Endothelial cell of umbilical vein (primary cell): Measurements from ENCODE around the gene MYBBP1A. TPM values are rescaled to one million over a fixed set of nuclear protein-coding genes. Genes with fewer than 3 reads are reported as not detected.

Experiments used
- BruUV-seq: library from RNA; stranded (reverse); fragments of 400-500 nt; replicated peaks from 2 replicates; lab custom pipeline; 2021; lab: Mats Ljungman, UMichigan
- CTCF ChIA-PET: fragments of 300-600, 350-600 bp; sonication (Branson Sonifier 250); formaldehyde crosslinking; loops from one replicate; lab custom pipeline; 2021; ENCODE audit warnings: antibody characterized with exemption, inconsistent platforms; lab: Charles Lee
- POLR2A ChIA-PET: fragments of 300-600, 350-600 bp; sonication (Branson Sonifier 250); formaldehyde crosslinking; loops from one replicate; lab custom pipeline; 2021; ENCODE audit warnings: antibody characterized with exemption, inconsistent platforms; lab: Charles Lee
- DNase-seq: peaks from one replicate; pipeline ENCODE4 v3.0.0-alpha.2; 2011; ENCODE audit warnings: low read depth, low spot score
- FAIRE-seq: peaks from 2 replicates; lab custom pipeline; 2011; peaks lifted over from hg19 to GRCh38; lab: Jason Lieb, UNC
- H2AFZ ChIP-seq: 2 replicates; pipeline ENCODE4 v1.6.0; 2012; ENCODE audit warnings: low read depth, low read length, control low read depth, inconsistent platforms
- H3K27ac ChIP-seq: 2 replicates; pipeline ENCODE4 v1.5.1; 2011; ENCODE audit warnings: low read depth, mild to moderate bottlenecking, control low read depth, low read length, moderate library complexity; ENCODE audit not compliant: insufficient read depth
- H3K27me3 ChIP-seq, 2 experiments: 2 replicates each; pipeline versions ENCODE4 v1.6.0 to v1.6.1; 2011; ENCODE audit warnings: low read length in 2 of 2, mixed read lengths in 1 of 2; ENCODE audit not compliant: control insufficient read depth in 2 of 2, insufficient read depth in 2 of 2
- H3K36me3 ChIP-seq, 2 experiments: 2 replicates in 1 of 2; 3 replicates in 1 of 2; pipeline ENCODE4 v1.5.1; 2011; ENCODE audit warnings: low read length in 2 of 2, mild to moderate bottlenecking in 1 of 2, moderate library complexity in 1 of 2; ENCODE audit not compliant: control insufficient read depth in 2 of 2, insufficient read depth in 2 of 2; ENCODE audit errors: extremely low read depth in 1 of 2
- H3K4me1 ChIP-seq: 3 replicates; pipeline ENCODE4 v1.5.1; 2011; ENCODE audit warnings: mild to moderate bottlenecking, low read length; ENCODE audit not compliant: control insufficient read depth, insufficient read depth; ENCODE audit errors: extremely low read depth
- H3K4me2 ChIP-seq: 2 replicates; pipeline ENCODE4 v1.6.1; 2011; ENCODE audit warnings: low read length, control low read depth, mixed read lengths; ENCODE audit not compliant: insufficient read depth
- H3K4me3 ChIP-seq, 3 experiments: fragments of 200-600 bp in 1 of 3; sonication (generic), shearing (Covaris generic) in 1 of 3; replicated peaks in 1 of 3; 2 replicates each; pipeline ENCODE4 v1.5.1; 2011 to 2016; ENCODE audit warnings: control low read depth in 3 of 3, low read length in 3 of 3, mild to moderate bottlenecking in 2 of 3, inconsistent platforms in 1 of 3, low read depth in 1 of 3, moderate library complexity in 1 of 3; ENCODE audit not compliant: insufficient read depth in 1 of 3
- H3K79me2 ChIP-seq: 2 replicates; pipeline ENCODE4 v1.6.0; 2012; ENCODE audit warnings: low read length, inconsistent platforms; ENCODE audit not compliant: control insufficient read depth, insufficient read depth
- H3K9ac ChIP-seq: replicated peaks from 2 replicates; pipeline ENCODE3; 2011; ENCODE audit warnings: low read length, control low read depth; ENCODE audit not compliant: insufficient read depth; ENCODE audit errors: extremely low read depth
- H3K9me1 ChIP-seq: replicated peaks from 3 replicates; pipeline ENCODE4 v1.6.0; 2011; ENCODE audit warnings: mild to moderate bottlenecking, low read length; ENCODE audit not compliant: control insufficient read depth, insufficient read depth; ENCODE audit errors: extremely low read depth
- H3K9me3 ChIP-seq: replicated peaks from 2 replicates; pipeline ENCODE4 v1.5.1; 2012; ENCODE audit warnings: low read length, inconsistent platforms; ENCODE audit not compliant: control insufficient read depth, insufficient read depth
- H4K20me1 ChIP-seq: replicated peaks from 2 replicates; pipeline ENCODE3; 2011; ENCODE audit warnings: mild to moderate bottlenecking, low read length; ENCODE audit not compliant: control insufficient read depth, insufficient read depth; ENCODE audit errors: extremely low read depth
- EZH2 ChIP-seq: IDR thresholded peaks from 2 replicates; pipeline ENCODE4 v1.6.1; 2012; ENCODE audit warnings: borderline replicate concordance, low read depth, mild to moderate bottlenecking, moderate library complexity, low read length, inconsistent platforms; ENCODE audit not compliant: severe bottlenecking
- FOS ChIP-seq: IDR thresholded peaks from 2 replicates; pipeline ENCODE4 v1.6.1; 2011; ENCODE audit warnings: mild to moderate bottlenecking, low read length, moderate library complexity, borderline replicate concordance; ENCODE audit not compliant: insufficient read depth
- GATA2 ChIP-seq: IDR thresholded peaks from 2 replicates; pipeline ENCODE4 v1.7.0; 2011; ENCODE audit warnings: low read depth, mild to moderate bottlenecking, moderate library complexity, mixed read lengths, low read length; ENCODE audit not compliant: insufficient read length, insufficient read depth
- JUN ChIP-seq: IDR thresholded peaks from 2 replicates; pipeline ENCODE4 v1.6.1; 2011; ENCODE audit warnings: borderline replicate concordance, low read depth; ENCODE audit not compliant: insufficient read length, insufficient read depth
- MYC ChIP-seq: IDR thresholded peaks from one replicate; pipeline ENCODE4 v1.6.1; 2011; ENCODE audit warnings: mild to moderate bottlenecking, low read depth, low read length
- POLR2A ChIP-seq: IDR thresholded peaks from 2 replicates; pipeline ENCODE4 v1.6.1; 2012; ENCODE audit warnings: low read depth, mild to moderate bottlenecking, control low read depth, low read length
- POLR2AphosphoS5 ChIP-seq: IDR thresholded peaks from 2 replicates; pipeline ENCODE4 v1.6.1; 2012; ENCODE audit warnings: low read depth, mild to moderate bottlenecking, control low read depth, low read length, moderate library complexity; ENCODE audit not compliant: insufficient read depth
- dilution Hi-C: fragments of 300-500 bp; cut with MboI; formaldehyde crosslinking; loops from one replicate; pipeline ENCODE4 v1.15.0; 2019; ENCODE audit warnings: low sequenced_read_pairs; ENCODE audit not compliant: extremely low pct_ligation_motif_present
- intact Hi-C: fragments of 100-400 bp; cut with micrococcal nuclease; formaldehyde crosslinking; loops from one replicate; pipeline ENCODE4 v1.10.0; 2022
- polyA plus RNA-seq, 4 experiments: library from polyadenylated mRNA; depleted of rRNA in 3 of 4; stranded (reverse) in 3 of 4; unstranded in 1 of 4; fragments of >200 nt; gene quantifications; 2 replicates each; pipeline versions ENCODE4 v1.2.1 to v1.2.3, GENCODE V29; 2011 to 2012; ENCODE audit warnings: missing spikeins in 1 of 4
- total RNA-seq: library from RNA; stranded (reverse); gene quantifications from 2 replicates; pipeline ENCODE4 v1.2.3, GENCODE V29; 2021
- TF ChIP-seq, protein P1 (sequence below): IDR thresholded peaks from 2 replicates; pipeline ENCODE4 v1.6.1; 2011; ENCODE audit not compliant: insufficient read depth, insufficient read length
- TF ChIP-seq, protein P2 (sequence below), 2 donors: IDR thresholded peaks; 1 replicate in 1 of 2; 2 replicates in 1 of 2; pipeline ENCODE4 v1.5.1; 2011; ENCODE audit warnings: low read length in 2 of 2, mild to moderate bottlenecking in 2 of 2, moderate library complexity in 2 of 2, control low read depth in 1 of 2, inconsistent platforms in 1 of 2, low read depth in 1 of 2; ENCODE audit not compliant: insufficient read depth in 1 of 2; ENCODE audit errors: extremely low read depth in 1 of 2

The MYBBP1A gene
- total and polyA plus RNA-seq, 2 donors (not counting 3 experiments of a cell fraction or from before 2014, with no cell fraction given), result 26.8 to 79.2 TPM

GRCh38 chr17:4506175-4506813 is 48.9 kb downstream of the MYBBP1A start:
- no peak overlapping the region for H3K9ac ChIP-seq
- FAIRE-seq (no peak), DNase-seq (no peak)
- TF ChIP-seq EZH2, result no peak
- TF ChIP-seq FOS, result no peak
- TF ChIP-seq MYC, result no peak
- no peak for TF ChIP-seq JUN
- TF ChIP-seq, protein P1, sequence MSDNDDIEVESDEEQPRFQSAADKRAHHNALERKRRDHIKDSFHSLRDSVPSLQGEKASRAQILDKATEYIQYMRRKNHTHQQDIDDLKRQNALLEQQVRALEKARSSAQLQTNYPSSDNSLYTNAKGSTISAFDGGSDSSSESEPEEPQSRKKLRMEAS, result no peak
- TF ChIP-seq POLR2AphosphoS5, result no peak
- TF ChIP-seq POLR2A, result no peak
- no peak for TF ChIP-seq GATA2
- TF ChIP-seq, protein P2, sequence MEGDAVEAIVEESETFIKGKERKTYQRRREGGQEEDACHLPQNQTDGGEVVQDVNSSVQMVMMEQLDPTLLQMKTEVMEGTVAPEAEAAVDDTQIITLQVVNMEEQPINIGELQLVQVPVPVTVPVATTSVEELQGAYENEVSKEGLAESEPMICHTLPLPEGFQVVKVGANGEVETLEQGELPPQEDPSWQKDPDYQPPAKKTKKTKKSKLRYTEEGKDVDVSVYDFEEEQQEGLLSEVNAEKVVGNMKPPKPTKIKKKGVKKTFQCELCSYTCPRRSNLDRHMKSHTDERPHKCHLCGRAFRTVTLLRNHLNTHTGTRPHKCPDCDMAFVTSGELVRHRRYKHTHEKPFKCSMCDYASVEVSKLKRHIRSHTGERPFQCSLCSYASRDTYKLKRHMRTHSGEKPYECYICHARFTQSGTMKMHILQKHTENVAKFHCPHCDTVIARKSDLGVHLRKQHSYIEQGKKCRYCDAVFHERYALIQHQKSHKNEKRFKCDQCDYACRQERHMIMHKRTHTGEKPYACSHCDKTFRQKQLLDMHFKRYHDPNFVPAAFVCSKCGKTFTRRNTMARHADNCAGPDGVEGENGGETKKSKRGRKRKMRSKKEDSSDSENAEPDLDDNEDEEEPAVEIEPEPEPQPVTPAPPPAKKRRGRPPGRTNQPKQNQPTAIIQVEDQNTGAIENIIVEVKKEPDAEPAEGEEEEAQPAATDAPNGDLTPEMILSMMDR (IDR thresholded peaks at IDR 0.05; ENCODE audit: extremely low read depth in 1 of 2, insufficient read depth in 1 of 2, low read depth in 1 of 2, low read length in 2 of 2), result no peak
- H3K9me3 ChIP-seq, result no peaks in the 10 kb centered on the region
- H3K4me3 ChIP-seq, result no peak overlapping the region
- intact Hi-C loops (no loop called here), dilution Hi-C loops (no loop called here)
- CTCF ChIA-PET, result no interaction called here
- H3K4me1 ChIP-seq, result peaks cover 34% of the 10 kb centered on the region
- H3K27ac ChIP-seq, result no peak overlapping the region
- POLR2A ChIA-PET, result no interaction called here
- peaks cover 8% of the 10 kb centered on the region for H3K79me2 ChIP-seq
- no TSS peak for BruUV-seq
- no peaks in the 10 kb centered on the region for H3K27me3 ChIP-seq
- H3K36me3 ChIP-seq, result peaks cover 0 to 12% of the 10 kb centered on the region in 2 experiments
- no peak overlapping the region for H3K4me2 ChIP-seq
- no peaks in the 10 kb centered on the region for H4K20me1 ChIP-seq
- H2AFZ ChIP-seq, result no peak overlapping the region
- H3K9me1 ChIP-seq, result no peaks in the 10 kb centered on the region
